GM21576 (cell line): ENCODE results near the gene ERCC6L.
A peak's percentile ranks its signal among the peaks of the same experiment; 100 is the strongest.

Experiments used
- ATAC-seq: cut with Tn5 transposase; IDR thresholded peaks from one replicate; pipeline ENCODE4 v1.9.1; 2021; ENCODE audit warnings: mild to moderate bottlenecking, moderate library complexity; ENCODE audit not compliant: unreplicated experiment

ERCC6L gene, protein sequence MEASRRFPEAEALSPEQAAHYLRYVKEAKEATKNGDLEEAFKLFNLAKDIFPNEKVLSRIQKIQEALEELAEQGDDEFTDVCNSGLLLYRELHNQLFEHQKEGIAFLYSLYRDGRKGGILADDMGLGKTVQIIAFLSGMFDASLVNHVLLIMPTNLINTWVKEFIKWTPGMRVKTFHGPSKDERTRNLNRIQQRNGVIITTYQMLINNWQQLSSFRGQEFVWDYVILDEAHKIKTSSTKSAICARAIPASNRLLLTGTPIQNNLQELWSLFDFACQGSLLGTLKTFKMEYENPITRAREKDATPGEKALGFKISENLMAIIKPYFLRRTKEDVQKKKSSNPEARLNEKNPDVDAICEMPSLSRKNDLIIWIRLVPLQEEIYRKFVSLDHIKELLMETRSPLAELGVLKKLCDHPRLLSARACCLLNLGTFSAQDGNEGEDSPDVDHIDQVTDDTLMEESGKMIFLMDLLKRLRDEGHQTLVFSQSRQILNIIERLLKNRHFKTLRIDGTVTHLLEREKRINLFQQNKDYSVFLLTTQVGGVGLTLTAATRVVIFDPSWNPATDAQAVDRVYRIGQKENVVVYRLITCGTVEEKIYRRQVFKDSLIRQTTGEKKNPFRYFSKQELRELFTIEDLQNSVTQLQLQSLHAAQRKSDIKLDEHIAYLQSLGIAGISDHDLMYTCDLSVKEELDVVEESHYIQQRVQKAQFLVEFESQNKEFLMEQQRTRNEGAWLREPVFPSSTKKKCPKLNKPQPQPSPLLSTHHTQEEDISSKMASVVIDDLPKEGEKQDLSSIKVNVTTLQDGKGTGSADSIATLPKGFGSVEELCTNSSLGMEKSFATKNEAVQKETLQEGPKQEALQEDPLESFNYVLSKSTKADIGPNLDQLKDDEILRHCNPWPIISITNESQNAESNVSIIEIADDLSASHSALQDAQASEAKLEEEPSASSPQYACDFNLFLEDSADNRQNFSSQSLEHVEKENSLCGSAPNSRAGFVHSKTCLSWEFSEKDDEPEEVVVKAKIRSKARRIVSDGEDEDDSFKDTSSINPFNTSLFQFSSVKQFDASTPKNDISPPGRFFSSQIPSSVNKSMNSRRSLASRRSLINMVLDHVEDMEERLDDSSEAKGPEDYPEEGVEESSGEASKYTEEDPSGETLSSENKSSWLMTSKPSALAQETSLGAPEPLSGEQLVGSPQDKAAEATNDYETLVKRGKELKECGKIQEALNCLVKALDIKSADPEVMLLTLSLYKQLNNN

DNA sequence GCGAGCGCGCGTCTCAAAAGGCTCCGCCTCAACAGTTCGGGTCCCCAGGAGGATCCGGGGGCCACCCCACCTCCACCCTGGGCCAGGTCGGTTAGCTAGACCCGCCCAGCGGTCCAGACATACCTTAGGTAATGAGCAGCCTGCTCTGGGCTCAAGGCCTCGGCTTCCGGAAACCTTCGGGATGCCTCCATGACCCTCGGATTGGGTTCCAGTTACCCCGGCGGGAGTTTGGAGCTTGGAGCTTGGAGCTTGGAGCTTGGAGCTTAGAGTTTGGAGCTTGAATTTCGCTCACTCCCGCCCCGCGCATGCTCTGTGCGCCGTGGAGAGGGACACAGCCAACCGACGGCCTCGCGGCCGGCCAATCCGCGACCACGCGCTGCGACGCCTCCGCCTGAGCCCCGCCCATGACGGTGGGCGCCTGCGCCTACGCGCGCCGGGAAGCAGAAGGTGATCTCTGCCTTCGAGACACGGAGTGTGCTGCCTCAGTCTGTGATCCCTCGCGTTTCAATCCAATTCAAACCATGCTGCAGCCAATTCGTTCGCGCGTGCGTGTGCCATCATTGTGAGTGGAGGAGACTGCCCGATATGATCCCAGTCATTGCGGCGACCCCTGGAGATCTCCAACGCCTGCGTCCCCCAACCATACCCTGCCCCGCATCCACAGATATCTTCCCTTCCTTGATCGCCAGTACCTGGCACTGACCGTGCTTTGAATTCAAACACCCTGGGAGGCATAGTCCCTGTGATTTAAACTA is at the start of gene ERCC6L:
Gene ERCC6L (minus strand): TSS at position 307 of the 755 bp plus-strand sequence. CDS start 116 bp downstream, at position 191.
- ATAC-seq: peak; percentile 98

GRCh38 chrX:72282302-72282701 is 43.5 kb upstream of the ERCC6L start:
- ATAC-seq: no peak

DNA sequence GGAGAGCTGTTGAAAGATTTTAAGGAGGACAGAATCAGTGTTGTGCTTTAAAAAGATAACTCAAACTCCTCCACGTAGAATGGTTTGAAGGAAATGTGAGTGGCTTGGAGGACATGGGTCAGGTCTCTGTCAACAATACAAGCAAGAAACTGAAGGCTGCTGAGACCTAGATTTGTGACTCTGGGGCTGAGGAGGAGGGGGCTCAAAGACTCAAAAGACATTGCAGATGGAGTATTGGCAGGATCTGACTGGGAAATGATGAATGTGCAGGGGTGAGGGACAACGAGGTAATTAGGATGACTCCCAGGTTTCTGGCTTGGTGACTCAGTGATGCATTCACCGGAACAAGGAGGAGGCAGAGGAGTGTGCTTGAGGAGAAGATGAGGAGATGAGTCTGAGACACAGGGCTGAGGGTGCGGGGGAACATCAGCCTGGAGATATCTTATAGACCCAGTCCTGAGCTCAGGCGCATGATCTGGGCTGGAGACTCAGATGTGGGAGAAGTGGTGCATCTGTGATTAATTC is 41.6 kb upstream of the ERCC6L start:
- ATAC-seq: no peak

GRCh38 chrX:72276478-72276953 is 37.7 kb upstream of the ERCC6L start:
- ATAC-seq: no peak

GRCh38 chrX:72274526-72274925 is 35.7 kb upstream of the ERCC6L start:
- ATAC-seq: no peak

DNA sequence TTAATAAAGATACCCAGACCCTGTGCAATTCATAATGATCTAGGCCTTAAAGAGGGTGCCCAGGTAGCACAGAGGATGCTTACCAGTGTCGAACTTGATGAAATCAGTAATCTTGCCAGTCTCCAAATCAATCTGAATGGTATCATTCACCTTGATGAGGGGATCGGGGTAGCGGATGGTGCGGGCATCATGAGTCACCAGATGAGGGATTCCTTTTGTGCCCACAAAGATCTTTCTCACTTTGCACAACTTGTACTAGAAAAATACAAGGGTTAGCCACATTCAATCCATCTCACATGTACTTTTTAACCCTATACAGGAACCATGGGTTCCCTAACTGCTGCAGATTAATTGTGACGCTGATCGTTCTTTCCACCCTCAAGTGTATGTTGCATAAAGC is 34.9 kb upstream of the ERCC6L start:
- no peak for ATAC-seq

- ATAC-seq: no peak
Observed at GRCh38 chrX:72272868-72273267, 34.0 kb upstream of the ERCC6L start.

DNA sequence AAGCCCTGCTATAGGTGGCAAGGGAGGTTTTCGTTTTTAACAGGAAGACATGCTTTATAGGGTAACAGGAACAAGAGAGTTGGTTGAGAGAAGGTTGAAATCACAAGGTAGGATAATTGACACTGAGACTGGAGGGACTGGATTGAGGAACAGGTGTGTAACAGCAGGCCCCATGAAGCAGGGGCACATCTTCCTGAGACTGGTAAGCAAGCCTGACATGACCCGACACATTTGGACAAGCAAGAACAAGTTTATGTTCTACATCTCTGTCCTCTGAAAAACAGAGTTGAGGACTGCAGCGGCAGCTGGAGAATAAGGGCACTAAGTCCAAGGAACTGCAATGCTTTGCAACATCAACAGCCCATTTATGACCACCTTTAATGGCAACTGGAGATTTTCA is 33.0 kb upstream of the ERCC6L start:
- no peak for ATAC-seq

- ATAC-seq: no peak
Observed at GRCh38 chrX:72271091-72271788, 32.4 kb upstream of the ERCC6L start.

- ATAC-seq: no peak
Observed at GRCh38 chrX:72270316-72270866, 31.6 kb upstream of the ERCC6L start.

DNA sequence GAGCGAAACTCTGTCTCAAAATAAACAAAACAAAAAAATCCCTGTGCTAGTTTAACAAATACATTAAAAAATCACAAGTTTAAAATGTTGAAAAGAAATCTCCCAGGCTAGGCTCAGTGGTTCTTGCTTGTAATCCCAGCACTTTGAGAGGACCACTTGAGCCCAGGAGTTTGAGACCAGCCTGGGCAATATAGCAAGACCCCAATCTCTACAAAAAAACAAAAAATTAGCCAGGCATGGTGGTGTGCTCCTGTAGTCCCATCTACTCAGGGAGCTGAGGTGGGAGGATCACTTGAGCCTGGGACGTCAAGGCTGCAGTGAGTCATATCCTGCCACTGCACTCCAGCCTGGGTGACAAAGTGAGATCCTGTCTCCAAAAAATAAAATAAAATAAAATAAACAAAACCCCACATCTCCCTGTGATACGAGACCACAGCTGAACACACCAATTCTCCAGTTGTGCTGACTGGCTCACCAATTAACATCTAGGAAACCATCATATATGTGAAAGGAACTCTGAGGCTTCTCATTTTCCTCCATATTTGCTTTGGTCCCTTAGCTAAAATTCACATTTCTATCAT is 30.9 kb upstream of the ERCC6L start:
- ATAC-seq: no peak

GRCh38 chrX:72268597-72269365 is 30.0 kb upstream of the ERCC6L start:
- no peak for ATAC-seq

DNA sequence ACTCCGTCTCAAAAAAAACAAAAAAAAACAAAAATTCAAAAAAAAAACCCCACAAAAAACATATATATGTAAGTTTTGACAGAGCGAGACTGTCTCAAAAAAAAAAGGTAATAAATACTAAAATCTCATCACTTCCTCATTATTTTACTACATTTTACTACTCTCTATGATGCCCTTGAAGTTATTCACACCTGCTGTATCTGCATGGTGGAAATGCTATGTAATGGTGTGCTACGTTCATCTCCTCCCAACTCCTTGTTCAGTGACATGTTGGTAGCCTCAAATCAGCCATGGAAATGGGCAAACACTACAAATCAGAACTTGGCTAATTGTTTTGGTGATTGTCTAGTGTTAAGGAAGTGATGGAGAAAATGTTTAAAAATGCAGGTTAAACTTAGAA is 26.4 kb upstream of the ERCC6L start:
- ATAC-seq: no peak

- ATAC-seq: no peak
Observed at GRCh38 chrX:72262077-72262476, 23.2 kb upstream of the ERCC6L start.

DNA sequence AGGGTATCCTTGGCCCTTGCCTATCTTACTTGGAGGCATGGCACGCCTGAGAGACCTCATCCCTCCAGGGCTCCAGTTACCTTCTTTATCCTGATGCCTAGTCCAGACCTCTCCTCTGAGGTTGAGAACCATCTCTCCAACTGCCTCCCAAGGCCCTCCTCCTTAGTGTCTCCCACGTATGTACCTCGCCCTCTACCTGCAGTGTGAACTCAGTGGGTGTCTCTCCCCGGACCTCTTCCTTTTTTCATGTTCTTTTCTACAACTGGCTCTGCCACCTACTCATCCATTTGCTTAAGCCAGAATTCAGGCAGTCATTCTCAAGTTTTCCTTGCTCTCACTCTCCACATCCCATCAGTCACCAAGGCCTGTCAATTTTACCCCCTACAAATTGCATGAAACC is 21.6 kb upstream of the ERCC6L start:
- no peak for ATAC-seq

DNA sequence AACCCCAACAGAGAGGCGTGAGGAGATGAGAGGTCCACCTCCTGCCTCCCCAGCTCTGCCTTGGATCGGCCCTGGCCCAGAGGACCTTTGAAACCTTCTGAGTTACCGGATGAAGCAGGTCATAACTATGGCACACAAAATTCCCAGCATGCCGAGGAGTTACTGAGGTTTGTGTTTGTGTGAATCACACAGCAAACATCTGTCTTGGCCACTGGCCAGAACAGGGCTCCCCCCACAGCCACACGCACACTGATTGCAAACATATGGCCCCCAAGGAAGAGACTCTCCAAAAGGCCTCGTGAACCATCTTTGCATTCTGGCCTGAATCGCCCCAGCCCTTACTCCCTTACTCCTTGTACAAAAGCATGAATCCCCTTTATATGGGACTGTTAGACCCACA is 19.3 kb upstream of the ERCC6L start:
- no peak for ATAC-seq

GRCh38 chrX:72255864-72256263 is 17.0 kb upstream of the ERCC6L start:
- no peak for ATAC-seq

GRCh38 chrX:72255445-72255844 is 16.6 kb upstream of the ERCC6L start:
- no peak for ATAC-seq
